CD14-positive monocyte (primary cell): ENCODE results near the gene SMAD3. TPM values are rescaled to one million over a fixed set of nuclear protein-coding genes. Genes with fewer than 3 reads are reported as not detected.

ENCODE experiments used
- DNase-seq, 3 donors: peaks; one replicate each; pipeline ENCODE4 v3.0.0-alpha.2; 2011 to 2022
- H2AFZ ChIP-seq: 2 replicates; pipeline ENCODE4 v1.6.0; 2012; ENCODE audit warnings: mild to moderate bottlenecking, low read depth, low read length, inconsistent platforms; ENCODE audit not compliant: insufficient read depth, poor library complexity, severe bottlenecking
- H3K27ac ChIP-seq, 2 donors: 1 replicate in 1 of 2; 2 replicates in 1 of 2; pipeline ENCODE4 v1.5.1; 2012 to 2013; ENCODE audit warnings: low read length in 2 of 2, control low read depth in 1 of 2, inconsistent platforms in 1 of 2, low read depth in 1 of 2, mild to moderate bottlenecking in 1 of 2
- H3K27me3 ChIP-seq, 2 donors: one replicate each; pipeline versions ENCODE4 v1.6.0 to v1.6.1; 2011 to 2013; ENCODE audit warnings: low read length in 2 of 2; ENCODE audit not compliant: control insufficient read depth in 2 of 2, insufficient read depth in 2 of 2
- H3K36me3 ChIP-seq, 2 donors: replicated peaks in 1 of 2; 1 replicate in 1 of 2; 2 replicates in 1 of 2; pipeline versions ENCODE4 v1.5.1 to v1.6.1; 2012 to 2013; ENCODE audit warnings: low read length in 2 of 2, control low read depth in 1 of 2, inconsistent platforms in 1 of 2, mild to moderate bottlenecking in 1 of 2; ENCODE audit not compliant: insufficient read depth in 2 of 2, control insufficient read depth in 1 of 2
- H3K4me1 ChIP-seq, 2 donors: 1 replicate in 1 of 2; 2 replicates in 1 of 2; pipeline versions ENCODE4 v1.5.1 to v1.6.1; 2012 to 2013; ENCODE audit warnings: low read length in 2 of 2, control low read depth in 1 of 2, inconsistent platforms in 1 of 2, mild to moderate bottlenecking in 1 of 2, moderate library complexity in 1 of 2; ENCODE audit not compliant: insufficient read depth in 2 of 2, control insufficient read depth in 1 of 2
- H3K4me2 ChIP-seq: replicated peaks from 2 replicates; pipeline ENCODE3; 2012; ENCODE audit warnings: low read length, moderate library complexity, mild to moderate bottlenecking; ENCODE audit not compliant: poor library complexity, severe bottlenecking; ENCODE audit errors: extremely low read depth
- H3K4me3 ChIP-seq, 3 experiments: fragments of 200-600 bp in 1 of 3; sonication (generic) in 1 of 3; replicated peaks in 1 of 3; 1 replicate in 2 of 3; 2 replicates in 1 of 3; pipeline ENCODE4 v1.5.1; 2011 to 2013; ENCODE audit warnings: low read length in 3 of 3, mild to moderate bottlenecking in 3 of 3, control low read depth in 2 of 3, low read depth in 2 of 3, inconsistent platforms in 1 of 3, moderate library complexity in 1 of 3
- H3K79me2 ChIP-seq: 2 replicates; pipeline ENCODE4 v1.6.0; 2012; ENCODE audit warnings: mild to moderate bottlenecking, control low read depth, inconsistent platforms, low read length, moderate library complexity; ENCODE audit not compliant: insufficient read depth
- H3K9ac ChIP-seq: 2 replicates; pipeline ENCODE4 v1.6.0; 2017; ENCODE audit warnings: low read length, mild to moderate bottlenecking; ENCODE audit not compliant: insufficient read depth, poor library complexity, severe bottlenecking
- H3K9me3 ChIP-seq, 2 donors: replicated peaks in 1 of 2; 1 replicate in 1 of 2; 2 replicates in 1 of 2; pipeline versions ENCODE4 v1.5.1 to v1.6.1; 2012 to 2013; ENCODE audit warnings: low read length in 2 of 2, control low read depth in 1 of 2; ENCODE audit not compliant: control insufficient read depth in 1 of 2, insufficient read depth in 1 of 2
- H4K20me1 ChIP-seq: 2 replicates; pipeline ENCODE4 v1.6.0; 2012; ENCODE audit warnings: mild to moderate bottlenecking, low read length, control low read depth, moderate library complexity; ENCODE audit not compliant: insufficient read depth
- H3K27ac Mint-ChIP-seq, 7 donors: one replicate each; pipeline ENCODE4 v1.8.0; 2020; ENCODE audit warnings: mild to moderate bottlenecking in 7 of 7, mixed read lengths in 7 of 7, moderate library complexity in 6 of 7, inconsistent platforms in 2 of 7
- H3K27me3 Mint-ChIP-seq, 3 donors: one replicate each; pipeline ENCODE4 v1.8.0; 2021 to 2022; ENCODE audit warnings: low read depth in 3 of 3, mild to moderate bottlenecking in 3 of 3, mixed read lengths in 3 of 3, moderate library complexity in 3 of 3, inconsistent platforms in 1 of 3
- H3K36me3 Mint-ChIP-seq, 2 donors: one replicate each; pipeline ENCODE4 v1.8.0; 2020; ENCODE audit warnings: mixed read lengths in 2 of 2, inconsistent platforms in 1 of 2, mild to moderate bottlenecking in 1 of 2
- H3K4me1 Mint-ChIP-seq: one replicate; pipeline ENCODE4 v1.8.0; 2020; ENCODE audit warnings: mild to moderate bottlenecking, mixed read lengths
- H3K4me3 Mint-ChIP-seq, 2 donors: one replicate each; pipeline ENCODE4 v1.8.0; 2020; ENCODE audit warnings: mild to moderate bottlenecking in 2 of 2, mixed read lengths in 2 of 2, moderate library complexity in 1 of 2
- H3K9me3 Mint-ChIP-seq, 7 donors: one replicate each; pipeline ENCODE4 v1.8.0; 2020 to 2022; ENCODE audit warnings: mixed read lengths in 7 of 7, mild to moderate bottlenecking in 6 of 7, moderate library complexity in 6 of 7, inconsistent platforms in 2 of 7
- WGBS: methylation state at CpG from one replicate; pipeline ENCODE4 v1.1.5; 2013; ENCODE audit warnings: missing lambda C conversion rate; ENCODE audit not compliant: insufficient coverage; 5-methylcytosine and 5-hydroxymethylcytosine counted together
- intact Hi-C, 2 donors: fragments of 100-400 bp; cut with micrococcal nuclease; formaldehyde crosslinking; loops; one replicate each; pipeline versions ENCODE4 v1.15.0 to v1.15.1; 2023
- polyA plus RNA-seq, 3 donors: library from polyadenylated mRNA; depleted of rRNA in 1 of 3; unstranded in 2 of 3; stranded (reverse) in 1 of 3; fragments of 300-500 nt in 2 of 3; fragments of >200 nt in 1 of 3; fragmentation: Illumina TruSeq in 2 of 3; gene quantifications; 1 replicate in 2 of 3; 2 replicates in 1 of 3; pipeline ENCODE4 v1.2.3, GENCODE V29; 2012 to 2021
- TF ChIP-seq, protein P1 (sequence below): fragments of 200-600 bp; IDR thresholded peaks from one replicate; pipeline ENCODE4 v1.8.0; 2022; ENCODE audit warnings: antibody characterized with exemption, mild to moderate bottlenecking

Gene SMAD3
- polyA plus RNA-seq, 3 donors = 4.4 to 41.7 (median 5.4) TPM

DNA sequence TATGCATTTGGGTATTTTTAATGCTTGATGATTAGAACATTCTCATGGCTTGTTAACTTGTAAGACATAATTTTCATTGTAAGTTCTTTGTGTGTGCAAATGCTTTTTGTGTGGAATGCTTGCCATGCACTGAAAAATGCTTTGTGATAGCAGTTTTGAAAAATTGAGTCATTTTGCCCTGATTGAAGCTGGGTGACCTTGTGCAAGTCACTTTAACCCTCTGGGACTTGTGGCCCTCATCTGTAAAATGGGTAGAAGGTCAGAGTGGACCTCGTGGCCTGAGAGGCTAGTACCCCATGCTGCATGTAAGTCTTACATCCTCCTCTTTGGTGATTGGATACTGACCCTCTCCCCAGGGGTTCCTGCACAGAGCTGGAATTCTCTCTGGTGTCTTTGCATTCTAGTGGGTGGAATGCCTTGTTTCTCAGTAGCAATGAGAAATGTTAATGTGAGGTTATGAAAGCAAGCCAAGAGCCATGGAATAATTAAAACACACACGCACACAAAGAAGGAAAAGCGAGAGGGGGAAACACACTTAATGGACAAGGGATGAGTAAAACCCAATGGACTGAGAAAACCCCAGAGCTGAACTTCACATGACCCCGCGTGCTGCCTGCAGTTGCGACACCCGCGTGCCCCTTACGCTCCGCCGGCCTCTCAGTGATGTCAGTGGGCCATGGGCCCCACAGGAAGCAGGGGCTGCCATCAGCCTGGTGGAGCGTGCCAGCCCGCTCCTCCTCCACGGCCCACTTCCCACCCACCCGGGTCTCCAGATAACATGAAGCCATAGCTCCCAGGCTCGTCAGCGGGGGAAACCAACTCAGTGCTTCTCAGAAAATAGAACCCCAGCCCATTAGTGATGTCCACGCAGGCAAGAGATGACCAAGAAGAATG, 44.0 kb downstream of the SMAD3 start:
- Histone ChIP-seq H2AFZ (no peak overlapping the region), H3K4me1 (peaks cover 66 to 75% of the 10 kb centered on the region in 2 donors), H3K9me3 (no peaks in the 10 kb centered on the region), H3K79me2 (peaks cover 89% of the 10 kb centered on the region), H3K27ac (peak overlapping the region; percentile 55 to 95), H3K4me3 (peak overlapping the region in 1 of 3 experiments; percentile 18), H3K36me3 (peaks cover 0 to 10% of the 10 kb centered on the region in 2 donors), H3K27me3 (no peaks in the 10 kb centered on the region), H3K4me2 (peak overlapping the region; percentile 31), H3K9ac (peak overlapping the region; percentile 65), H4K20me1 (no peaks in the 10 kb centered on the region)
- Mint-ChIP-seq H3K9me3 (peaks cover 3 to 11% (median 6%) of the 10 kb centered on the region in 7 donors), H3K27me3 (peaks cover 0 to 3% (median 3%) of the 10 kb centered on the region in 3 donors), H3K27ac (peak overlapping the region; percentile 90 to 99 (median 96)), H3K4me3 (peak overlapping the region; percentile 65 to 73), H3K4me1 (peaks cover 14% of the 10 kb centered on the region), H3K36me3 (peaks cover 64 to 73% of the 10 kb centered on the region in 2 donors)
- peak; percentile 95 to 98 (median 98) for DNase-seq
- intact Hi-C loops = loop anchor here (5.0 kb wide), 3 partner anchors 38 to 82 kb away; no protein-coding TSS in a partner anchor
- WGBS = 8% methylated on average over 10 of the region's 18 CpGs
- TF ChIP-seq, protein P1, sequence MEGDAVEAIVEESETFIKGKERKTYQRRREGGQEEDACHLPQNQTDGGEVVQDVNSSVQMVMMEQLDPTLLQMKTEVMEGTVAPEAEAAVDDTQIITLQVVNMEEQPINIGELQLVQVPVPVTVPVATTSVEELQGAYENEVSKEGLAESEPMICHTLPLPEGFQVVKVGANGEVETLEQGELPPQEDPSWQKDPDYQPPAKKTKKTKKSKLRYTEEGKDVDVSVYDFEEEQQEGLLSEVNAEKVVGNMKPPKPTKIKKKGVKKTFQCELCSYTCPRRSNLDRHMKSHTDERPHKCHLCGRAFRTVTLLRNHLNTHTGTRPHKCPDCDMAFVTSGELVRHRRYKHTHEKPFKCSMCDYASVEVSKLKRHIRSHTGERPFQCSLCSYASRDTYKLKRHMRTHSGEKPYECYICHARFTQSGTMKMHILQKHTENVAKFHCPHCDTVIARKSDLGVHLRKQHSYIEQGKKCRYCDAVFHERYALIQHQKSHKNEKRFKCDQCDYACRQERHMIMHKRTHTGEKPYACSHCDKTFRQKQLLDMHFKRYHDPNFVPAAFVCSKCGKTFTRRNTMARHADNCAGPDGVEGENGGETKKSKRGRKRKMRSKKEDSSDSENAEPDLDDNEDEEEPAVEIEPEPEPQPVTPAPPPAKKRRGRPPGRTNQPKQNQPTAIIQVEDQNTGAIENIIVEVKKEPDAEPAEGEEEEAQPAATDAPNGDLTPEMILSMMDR = no peak

DNA sequence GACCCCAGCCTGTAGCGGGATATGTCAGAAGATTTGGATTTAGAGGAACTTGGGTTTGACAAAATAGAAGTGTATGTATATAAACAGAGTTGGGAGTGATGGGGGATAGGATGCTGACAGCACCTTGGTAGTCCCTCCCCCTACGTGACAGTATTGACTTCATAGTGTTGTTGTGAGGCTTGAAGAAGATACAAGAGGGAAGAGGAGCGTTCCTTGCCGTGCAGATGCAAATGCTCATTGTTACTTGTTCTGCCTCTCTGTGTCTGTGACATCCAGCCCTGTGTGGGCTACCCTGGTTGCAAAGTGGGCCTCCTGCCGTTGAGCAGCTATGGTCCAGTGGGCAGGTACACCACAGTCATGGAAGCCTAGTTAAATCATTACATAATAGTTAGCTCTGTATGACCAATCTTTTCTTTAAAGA, 45.0 kb downstream of the SMAD3 start:
- Mint-ChIP-seq H3K4me3 (peak overlapping the region; percentile 65 to 73), H3K9me3 (peaks cover 3 to 11% (median 6%) of the 10 kb centered on the region in 7 donors), H3K4me1 (peaks cover 23% of the 10 kb centered on the region), H3K36me3 (peaks cover 59 to 71% of the 10 kb centered on the region in 2 donors), H3K27me3 (peaks cover 0 to 3% (median 0%) of the 10 kb centered on the region in 3 donors), H3K27ac (peak overlapping the region; percentile 90 to 99 (median 96))
- WGBS = 96% methylated on average over 3 of the region's 5 CpGs
- peak in 1 of 3 donors; percentile 40 for DNase-seq
- Histone ChIP-seq H3K36me3 (peaks cover 0 to 10% of the 10 kb centered on the region in 2 donors), H3K9me3 (no peaks in the 10 kb centered on the region), H4K20me1 (no peaks in the 10 kb centered on the region), H3K9ac (peak overlapping the region; percentile 65), H3K4me3 (no peak overlapping the region), H3K27ac (peak overlapping the region; percentile 55 to 95), H3K4me1 (peaks cover 59 to 70% of the 10 kb centered on the region in 2 donors), H2AFZ (no peak overlapping the region), H3K27me3 (no peaks in the 10 kb centered on the region), H3K79me2 (peaks cover 89% of the 10 kb centered on the region), H3K4me2 (peak overlapping the region; percentile 29)
- intact Hi-C loops = no loop called here
- TF ChIP-seq, protein P1 = no peak
